OCI-LY1 (cell line): ENCODE results near the gene MMP11.

Experiments
- CTCF ChIP-seq: fragments of 200-600 bp; sonication (generic), shearing (Covaris generic); IDR thresholded peaks from 2 replicates; pipeline ENCODE4 v1.5.1; 2017; ENCODE audit warnings: mild to moderate bottlenecking, antibody characterized with exemption, low read length, moderate library complexity, mixed read lengths
- EZH2 ChIP-seq: fragments of 200-600 bp; sonication (generic), shearing (Covaris generic); IDR thresholded peaks from 2 replicates; pipeline ENCODE4 v1.8.0; 2017; ENCODE audit warnings: borderline replicate concordance, mixed run types, mild to moderate bottlenecking, antibody characterized with exemption, low read length, moderate library complexity, mixed read lengths

GRCh38 chr22:23744485-23744884 lies 28.2 kb upstream of the MMP11 start:
- TF ChIP-seq EZH2 (no peak), CTCF (no peak)
